ENCODE results near the gene CCDC170. TPM values are rescaled to one million over a fixed set of nuclear protein-coding genes. Genes with fewer than 3 reads are reported as not detected.

Gene CCDC170
- total RNA-seq, 2 experiments from 2014 or later, result not detected

DNA sequence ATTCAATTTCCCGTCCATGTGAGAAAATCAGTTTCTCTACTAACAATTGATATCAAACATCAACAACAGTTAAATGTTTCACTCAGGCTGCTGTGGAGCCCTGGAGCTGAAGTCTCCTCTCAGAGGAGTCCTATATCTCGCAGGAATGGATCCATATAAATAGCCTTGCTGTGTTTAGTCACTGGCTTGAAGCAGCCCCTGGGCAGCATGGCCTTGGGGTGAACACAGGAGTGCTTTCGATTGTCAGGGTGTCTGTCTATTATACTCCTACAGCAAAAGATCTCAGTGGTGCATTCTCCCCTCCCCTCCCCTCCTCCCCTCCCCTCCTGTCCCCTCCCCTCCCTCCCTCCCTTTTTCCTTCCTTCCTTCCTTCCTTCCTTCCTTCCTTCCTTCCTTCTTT lies 141.9 kb downstream of the CCDC170 start:
- ChIA-PET POLR2A (no interaction called here), CTCF (no interaction called here)

- ChIA-PET POLR2A (no interaction called here), CTCF (no interaction called here)
Measured at GRCh38 chr6:151637814-151638213, 144.0 kb downstream of the CCDC170 start.

- CTCF ChIA-PET, result interaction anchor here (0.5 kb wide), 1 partner anchor 12 kb away, joined by 3 read pairs; no protein-coding TSS in a partner anchor
Measured at GRCh38 chr6:151639750-151640149, 145.9 kb downstream of the CCDC170 start.

DNA sequence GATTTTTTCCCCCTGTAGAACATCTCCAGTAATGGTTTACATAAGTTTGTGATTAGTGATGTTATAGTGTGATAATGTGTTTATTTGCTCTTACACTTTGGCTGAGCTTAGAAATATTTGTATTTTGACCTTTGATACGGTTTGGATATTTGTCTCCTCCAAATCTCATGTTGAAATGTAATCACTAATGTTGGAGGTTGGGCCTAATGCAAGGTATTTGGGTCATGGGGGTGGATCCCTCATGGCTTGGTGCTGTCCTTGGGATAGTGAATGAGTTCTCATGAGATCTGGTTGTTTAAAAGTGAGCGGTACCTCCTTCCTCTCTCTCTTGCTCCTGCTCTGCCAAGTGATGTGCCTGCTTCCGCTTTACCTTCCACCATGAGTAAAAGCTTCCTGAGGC lies 147.2 kb downstream of the CCDC170 start:
- ChIA-PET CTCF (no interaction called here), POLR2A (no interaction called here)

More at GRCh38 chr6:151639750-151640149, 145.9 kb downstream of the CCDC170 start:
- POLR2A ChIA-PET, result no interaction called here

- CTCF ChIA-PET, result no interaction called here
- POLR2A ChIA-PET, result no interaction called here
Measured at GRCh38 chr6:151647976-151648639, 154.3 kb downstream of the CCDC170 start.

GRCh38 chr6:151649835-151650234 lies 156.0 kb downstream of the CCDC170 start:
- POLR2A ChIA-PET, result no interaction called here
- CTCF ChIA-PET, result no interaction called here

GRCh38 chr6:151651639-151652038 lies 157.8 kb downstream of the CCDC170 start:
- CTCF ChIA-PET, result interaction anchor here (0.6 to 0.7 kb wide), 2 partner anchors 12 to 21 kb away, joined by 3 read pairs; no protein-coding TSS in a partner anchor
- POLR2A ChIA-PET, result no interaction called here

DNA sequence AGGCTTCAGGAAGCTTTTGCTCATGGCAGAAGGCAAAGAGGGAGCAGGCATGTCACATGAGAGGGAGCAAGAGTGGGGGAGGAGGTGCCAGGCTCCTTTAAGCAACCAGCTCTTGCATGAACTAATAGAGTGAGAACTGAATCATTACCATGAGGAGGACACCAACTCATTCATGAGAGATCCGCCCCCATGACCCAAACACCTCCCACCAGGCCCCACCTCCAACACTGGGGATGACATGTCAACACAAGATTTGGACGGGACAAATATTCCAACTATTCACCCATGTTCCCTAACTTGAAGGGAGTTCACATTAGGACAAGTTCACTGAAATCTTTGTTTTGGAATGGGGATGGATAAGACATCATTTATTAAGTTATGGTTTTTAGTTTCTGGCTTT lies 158.5 kb downstream of the CCDC170 start:
- CTCF ChIA-PET, result interaction anchor here (0.7 kb wide), 1 partner anchor 12 kb away, joined by 3 read pairs; no protein-coding TSS in a partner anchor
- POLR2A ChIA-PET, result no interaction called here

DNA sequence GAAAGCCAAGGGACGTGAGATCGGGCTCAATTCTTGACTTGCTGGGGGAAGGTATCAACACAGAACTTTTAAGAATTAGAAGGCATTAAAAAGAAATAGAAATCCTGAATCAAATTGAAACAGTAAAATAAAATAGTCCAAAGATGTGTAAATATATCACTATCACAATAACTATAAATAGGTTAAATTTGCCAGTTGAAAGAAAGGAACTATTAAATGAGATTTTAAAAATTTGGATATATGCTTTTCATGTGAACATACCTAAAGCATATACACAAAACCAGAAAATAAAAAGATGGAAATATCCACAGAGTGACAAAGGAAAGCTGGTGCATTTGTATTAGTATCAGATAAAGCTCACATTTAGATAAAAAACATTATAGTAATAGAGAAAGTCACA lies 161.3 kb downstream of the CCDC170 start:
- ChIA-PET CTCF (interaction anchor here (0.7 kb wide), 1 partner anchor 21 kb away, joined by 3 read pairs; no protein-coding TSS in a partner anchor), POLR2A (no interaction called here)

- ChIA-PET POLR2A (no interaction called here), CTCF (no interaction called here)
Measured at GRCh38 chr6:151656392-151656791, 162.6 kb downstream of the CCDC170 start.

DNA sequence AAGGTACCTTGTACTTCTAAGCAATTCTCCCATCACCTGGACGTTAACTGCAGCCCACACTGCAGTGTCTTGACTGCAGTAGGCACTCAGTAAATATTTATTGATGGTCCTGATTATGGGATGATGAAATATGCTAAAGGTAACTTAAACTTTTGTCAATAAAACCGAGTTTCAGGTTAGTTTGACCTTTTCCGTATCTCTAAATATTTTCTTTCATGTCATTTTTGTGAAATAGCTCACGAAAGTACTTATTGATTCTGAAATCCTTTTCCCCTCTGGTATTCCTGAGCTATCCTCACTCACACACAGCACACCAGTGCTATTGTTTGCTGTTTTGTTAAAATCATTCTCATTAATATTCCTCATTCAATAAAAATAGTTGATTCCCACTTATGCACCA lies 164.3 kb downstream of the CCDC170 start:
- ChIA-PET POLR2A (no interaction called here), CTCF (no interaction called here)

- ChIA-PET CTCF (no interaction called here), POLR2A (no interaction called here)
Measured at GRCh38 chr6:151659212-151659611, 165.4 kb downstream of the CCDC170 start.

- ChIA-PET CTCF (no interaction called here), POLR2A (no interaction called here)
Measured at GRCh38 chr6:151661509-151661908, 167.7 kb downstream of the CCDC170 start.

DNA sequence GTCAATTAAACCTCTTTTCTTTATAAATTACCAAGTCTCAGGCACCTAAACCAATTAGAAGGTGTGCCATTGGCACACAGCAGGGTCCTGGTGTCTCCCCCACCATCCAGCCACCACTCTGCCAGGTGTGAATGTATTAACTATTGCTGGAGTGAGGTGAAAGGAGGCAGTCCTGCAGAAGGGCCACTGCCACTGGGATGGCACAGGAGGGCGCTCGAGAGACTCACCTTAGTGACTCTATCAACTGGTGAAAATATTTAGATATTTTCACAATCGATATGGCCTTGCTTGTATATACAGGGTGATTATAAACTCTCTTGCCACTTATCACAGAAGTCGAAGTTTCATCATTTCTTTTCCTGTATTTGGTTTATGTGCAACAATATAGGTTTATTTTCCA lies 168.1 kb downstream of the CCDC170 start:
- POLR2A ChIA-PET, result no interaction called here
- CTCF ChIA-PET, result no interaction called here

- ChIA-PET POLR2A (no interaction called here), CTCF (no interaction called here)
Measured at GRCh38 chr6:151663559-151663958, 169.7 kb downstream of the CCDC170 start.

GRCh38 chr6:151664390-151664789 lies 170.6 kb downstream of the CCDC170 start:
- ChIA-PET CTCF (no interaction called here), POLR2A (no interaction called here)

DNA sequence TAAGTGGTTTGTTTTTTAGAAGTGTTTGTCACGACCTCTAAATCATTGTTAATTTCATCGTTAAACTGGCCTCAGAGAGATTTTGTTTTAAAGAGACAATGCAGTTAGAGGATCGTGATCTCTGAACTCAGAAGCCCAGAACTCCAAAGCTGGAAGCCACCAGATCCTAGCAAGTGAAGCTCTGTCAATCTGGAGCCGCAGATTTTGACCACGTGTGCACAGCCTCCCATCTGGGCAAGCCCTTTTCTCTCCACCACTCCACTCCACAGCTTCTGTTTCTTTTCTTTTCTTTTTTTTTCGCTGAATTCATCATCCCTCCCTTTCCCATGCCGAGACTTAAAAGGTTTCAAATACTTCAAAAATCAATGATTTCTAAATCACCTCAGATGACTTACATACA lies 171.5 kb downstream of the CCDC170 start:
- POLR2A ChIA-PET, result no interaction called here
- CTCF ChIA-PET, result no interaction called here

- ChIA-PET POLR2A (no interaction called here), CTCF (no interaction called here)
Measured at GRCh38 chr6:151666526-151666925, 172.7 kb downstream of the CCDC170 start.

- CTCF ChIA-PET, result no interaction called here
- POLR2A ChIA-PET, result no interaction called here
Measured at GRCh38 chr6:151669208-151669560, 175.4 kb downstream of the CCDC170 start.

DNA sequence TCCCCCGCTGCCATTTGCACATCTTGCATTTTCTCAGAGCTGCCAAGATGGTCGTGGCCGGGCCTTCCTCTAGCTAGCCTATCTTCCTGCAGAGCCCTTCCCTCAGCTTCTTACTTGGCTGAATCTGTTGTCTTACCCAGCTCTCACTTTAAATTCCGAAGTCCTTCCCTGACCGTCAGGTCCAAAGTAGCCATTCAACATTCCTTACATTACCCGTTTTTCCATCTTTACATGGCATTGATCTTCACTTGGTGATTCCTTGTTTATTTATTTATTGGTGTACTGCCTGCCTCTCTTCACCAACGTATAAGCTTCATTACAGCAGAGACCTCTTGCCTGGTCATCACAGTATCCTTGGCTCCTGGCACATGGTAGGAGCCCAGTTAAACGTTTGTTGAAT lies 176.3 kb downstream of the CCDC170 start:
- CTCF ChIA-PET, result no interaction called here
- POLR2A ChIA-PET, result no interaction called here
